ENCODE measurements around the gene CNIH1.
"Not testable (repeated sequence)": the region's sequence is repeated elsewhere in the genome, so short reads cannot be mapped to it uniquely, and the experiment has no call there.

DNA sequence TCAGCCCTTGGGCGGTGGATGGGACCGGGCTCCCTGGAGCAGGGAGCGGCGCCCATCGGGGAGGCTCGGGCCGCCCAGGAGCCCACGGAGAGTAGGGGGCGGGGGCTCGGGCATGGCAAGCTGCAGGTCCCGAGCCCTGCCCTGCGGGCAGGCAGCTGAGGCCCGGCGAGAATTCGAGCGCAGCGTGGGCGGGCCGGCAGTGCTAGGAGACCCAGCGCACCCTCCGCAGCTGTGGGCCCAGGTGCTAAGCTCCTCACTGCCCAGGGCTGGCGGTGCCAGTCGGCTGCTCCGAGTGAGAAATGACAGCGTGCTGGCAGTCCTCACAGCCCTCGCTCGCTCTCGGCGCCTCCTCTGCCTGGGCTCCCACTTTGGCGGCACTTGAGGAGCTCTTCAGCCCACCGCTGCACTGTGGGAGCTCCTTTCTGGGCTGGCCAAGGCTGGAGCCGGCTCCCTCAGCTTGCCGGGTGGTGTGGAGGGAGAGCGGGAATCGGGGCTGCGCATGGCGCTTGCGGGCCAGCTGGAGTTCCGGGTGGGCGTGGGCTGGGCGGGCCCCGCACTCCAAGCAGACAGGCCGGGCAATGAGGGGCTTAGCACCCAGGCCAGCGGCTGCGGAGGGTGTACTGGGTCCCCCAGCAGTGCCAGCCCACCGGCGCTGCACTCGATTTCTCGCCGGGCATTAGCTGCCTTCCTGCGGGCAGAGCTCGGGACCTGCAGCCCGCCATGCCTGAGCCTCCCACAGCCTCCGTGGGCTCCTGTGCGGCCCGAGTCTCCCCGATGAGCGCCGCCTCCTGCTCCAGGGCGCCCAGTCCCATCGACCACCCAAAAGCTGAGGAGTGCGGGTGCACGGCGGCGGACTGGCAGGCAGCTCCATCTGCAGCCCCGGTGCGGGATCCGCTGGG is 47.9 kb downstream of the CNIH1 start:
- TF ChIP-seq, protein P1, sequence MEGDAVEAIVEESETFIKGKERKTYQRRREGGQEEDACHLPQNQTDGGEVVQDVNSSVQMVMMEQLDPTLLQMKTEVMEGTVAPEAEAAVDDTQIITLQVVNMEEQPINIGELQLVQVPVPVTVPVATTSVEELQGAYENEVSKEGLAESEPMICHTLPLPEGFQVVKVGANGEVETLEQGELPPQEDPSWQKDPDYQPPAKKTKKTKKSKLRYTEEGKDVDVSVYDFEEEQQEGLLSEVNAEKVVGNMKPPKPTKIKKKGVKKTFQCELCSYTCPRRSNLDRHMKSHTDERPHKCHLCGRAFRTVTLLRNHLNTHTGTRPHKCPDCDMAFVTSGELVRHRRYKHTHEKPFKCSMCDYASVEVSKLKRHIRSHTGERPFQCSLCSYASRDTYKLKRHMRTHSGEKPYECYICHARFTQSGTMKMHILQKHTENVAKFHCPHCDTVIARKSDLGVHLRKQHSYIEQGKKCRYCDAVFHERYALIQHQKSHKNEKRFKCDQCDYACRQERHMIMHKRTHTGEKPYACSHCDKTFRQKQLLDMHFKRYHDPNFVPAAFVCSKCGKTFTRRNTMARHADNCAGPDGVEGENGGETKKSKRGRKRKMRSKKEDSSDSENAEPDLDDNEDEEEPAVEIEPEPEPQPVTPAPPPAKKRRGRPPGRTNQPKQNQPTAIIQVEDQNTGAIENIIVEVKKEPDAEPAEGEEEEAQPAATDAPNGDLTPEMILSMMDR (IDR thresholded peaks at IDR 0.05): not testable (repeated sequence)
- not testable (repeated sequence) for TF ChIP-seq POLR2A (IDR thresholded peaks at IDR 0.05)
